ENCODE data around the gene LGI4. TPM values are rescaled to one million over a fixed set of nuclear protein-coding genes. Genes with fewer than 3 reads are reported as not detected.
A peak's percentile ranks its signal among the peaks of the same experiment; 100 is the strongest.

Gene LGI4
- total RNA-seq, 2 experiments from 2014 or later, result 1.1 to 1.7 TPM

- Mint-ChIP-seq H3K4me3 (no peak overlapping the region), H3K27me3 (ENCODE audit: low read depth) (no peaks in the 10 kb centered on the region)
- CTCF ChIA-PET, result interaction anchor here (0.7 to 2.1 kb wide), 7 partner anchors 10 to 394 kb away, joined by 3 to 8 read pairs (median 4); no protein-coding TSS in a partner anchor
Observed at GRCh38 chr19:35116072-35116801, 18.6 kb downstream of the LGI4 start.

DNA sequence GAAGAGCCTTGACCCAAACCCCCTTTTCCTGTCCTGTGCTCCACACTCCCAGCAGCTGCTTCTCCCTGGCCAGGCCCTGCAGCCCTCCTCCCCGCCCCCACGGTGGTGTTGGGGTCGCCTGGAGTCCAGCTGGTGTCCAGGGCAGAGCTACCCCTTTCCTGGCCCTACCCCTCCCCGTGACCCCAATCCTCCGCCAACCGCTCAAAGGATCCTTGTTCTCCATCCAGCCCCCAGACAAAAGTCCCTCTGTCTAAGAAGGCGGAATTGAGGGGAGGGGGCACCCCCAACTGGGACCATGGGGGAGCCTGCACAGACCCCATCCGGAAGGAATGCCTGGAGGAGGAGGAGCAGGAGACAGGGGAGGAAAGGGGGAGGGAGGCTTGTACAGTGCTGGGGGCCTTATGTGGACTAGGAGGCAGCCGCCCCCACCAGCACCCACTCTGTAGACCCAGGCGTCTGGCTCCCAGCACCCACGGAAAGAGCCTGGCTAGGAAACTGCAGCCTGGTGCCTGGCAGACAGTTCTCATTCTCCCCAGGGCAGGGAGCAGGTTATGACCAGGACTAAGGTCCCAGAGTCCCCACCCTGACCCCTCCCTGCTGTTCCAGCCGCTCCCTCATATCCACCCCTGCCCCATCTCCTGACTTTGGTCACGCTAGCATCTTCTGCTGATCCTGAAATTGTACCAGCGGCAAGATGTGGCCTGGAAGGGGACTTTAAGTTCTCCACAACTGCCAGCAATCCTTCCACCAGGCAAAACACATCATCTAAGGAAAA lies 19.5 kb downstream of the LGI4 start, which contains the start of gene FXYD3:
FXYD3 (plus strand) TSS at position 647 of the 775 bp plus-strand sequence. CDS start 3,554 bp downstream, outside the sequence.
- H3K4me1 Mint-ChIP-seq (ENCODE audit: low read depth), result peaks cover 4% of the 10 kb centered on the region
- CTCF ChIA-PET, result interaction anchor here (0.6 to 2.1 kb wide), 13 partner anchors 9 to 475 kb away, joined by 3 to 13 read pairs (median 4); no protein-coding TSS in a partner anchor
- intact Hi-C loops (cut with micrococcal nuclease), result loop anchor here (2.0 kb wide), 1 partner anchor 25 kb away; no protein-coding TSS in a partner anchor
- no peaks in the 10 kb centered on the region for H3K9me3 Mint-ChIP-seq
- no peak within 1 kb of the TSS for H3K27ac Mint-ChIP-seq
- no peaks in the 10 kb centered on the region for H3K27me3 Mint-ChIP-seq (ENCODE audit: low read depth)
- DNase-seq, result no peak
- no peaks in the 10 kb centered on the region for H3K36me3 Mint-ChIP-seq (ENCODE audit: low read depth)
- H3K4me3 Mint-ChIP-seq, result no peak within 1 kb of the TSS

More at GRCh38 chr19:35116072-35116801, 18.6 kb downstream of the LGI4 start:
- intact Hi-C loops (cut with micrococcal nuclease), result no loop called here
- DNase-seq, result no peak
- Mint-ChIP-seq H3K4me1 (ENCODE audit: low read depth) (peaks cover 4% of the 10 kb centered on the region), H3K27ac (no peak overlapping the region), H3K9me3 (no peaks in the 10 kb centered on the region), H3K36me3 (ENCODE audit: low read depth) (no peaks in the 10 kb centered on the region)

DNA sequence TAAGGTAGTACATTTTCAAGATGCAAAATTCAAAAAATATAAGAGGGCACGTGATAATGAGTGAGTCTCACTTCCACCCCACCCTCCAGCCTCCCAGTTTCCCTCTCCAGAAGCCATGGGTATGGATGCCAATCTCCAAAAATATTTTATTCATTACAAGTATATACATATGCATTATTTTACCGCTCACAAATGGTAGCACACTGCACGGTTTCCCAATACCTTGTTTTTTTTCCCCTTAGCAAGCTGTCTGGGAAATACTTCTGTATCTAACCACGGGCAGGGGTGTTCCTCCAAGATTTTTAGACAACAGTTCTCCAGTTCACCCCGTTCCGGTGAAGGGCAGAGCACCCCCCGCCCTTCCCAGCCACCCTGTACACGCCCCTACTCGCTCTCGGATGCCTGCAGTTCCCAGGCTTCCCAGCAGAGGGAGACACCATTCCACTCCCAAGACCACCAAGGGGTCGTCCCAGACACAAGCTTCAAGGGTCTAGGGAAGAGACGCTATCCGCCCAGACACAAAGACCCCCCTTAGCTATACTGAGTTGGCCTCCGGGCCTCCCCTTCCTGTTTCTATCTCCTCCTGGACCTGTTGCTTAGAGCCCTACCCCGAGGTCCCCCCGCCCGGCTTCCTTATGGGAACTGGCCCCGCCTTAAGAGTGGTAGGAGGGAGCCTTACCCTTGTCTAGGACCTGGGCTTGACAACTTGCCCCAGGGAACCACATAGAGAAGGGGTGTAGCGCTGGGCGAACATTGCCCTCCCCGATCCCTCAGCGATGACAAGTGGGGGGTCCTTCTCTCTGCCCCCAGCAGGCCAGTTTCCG lies 20.3 kb downstream of the LGI4 start:
- Mint-ChIP-seq H3K9me3 (no peaks in the 10 kb centered on the region), H3K27ac (no peak overlapping the region), H3K4me3 (no peak overlapping the region), H3K36me3 (ENCODE audit: low read depth) (no peaks in the 10 kb centered on the region), H3K27me3 (ENCODE audit: low read depth) (no peaks in the 10 kb centered on the region), H3K4me1 (ENCODE audit: low read depth) (peaks cover 4% of the 10 kb centered on the region)
- DNase-seq, result peak; percentile 78
- CTCF ChIA-PET, result interaction anchor here (0.6 to 2.1 kb wide), 13 partner anchors 8 to 476 kb away, joined by 3 to 13 read pairs (median 4); no protein-coding TSS in a partner anchor
- intact Hi-C loops (cut with micrococcal nuclease), result loop anchor here (2.0 kb wide), 1 partner anchor 26 kb away; no protein-coding TSS in a partner anchor

DNA sequence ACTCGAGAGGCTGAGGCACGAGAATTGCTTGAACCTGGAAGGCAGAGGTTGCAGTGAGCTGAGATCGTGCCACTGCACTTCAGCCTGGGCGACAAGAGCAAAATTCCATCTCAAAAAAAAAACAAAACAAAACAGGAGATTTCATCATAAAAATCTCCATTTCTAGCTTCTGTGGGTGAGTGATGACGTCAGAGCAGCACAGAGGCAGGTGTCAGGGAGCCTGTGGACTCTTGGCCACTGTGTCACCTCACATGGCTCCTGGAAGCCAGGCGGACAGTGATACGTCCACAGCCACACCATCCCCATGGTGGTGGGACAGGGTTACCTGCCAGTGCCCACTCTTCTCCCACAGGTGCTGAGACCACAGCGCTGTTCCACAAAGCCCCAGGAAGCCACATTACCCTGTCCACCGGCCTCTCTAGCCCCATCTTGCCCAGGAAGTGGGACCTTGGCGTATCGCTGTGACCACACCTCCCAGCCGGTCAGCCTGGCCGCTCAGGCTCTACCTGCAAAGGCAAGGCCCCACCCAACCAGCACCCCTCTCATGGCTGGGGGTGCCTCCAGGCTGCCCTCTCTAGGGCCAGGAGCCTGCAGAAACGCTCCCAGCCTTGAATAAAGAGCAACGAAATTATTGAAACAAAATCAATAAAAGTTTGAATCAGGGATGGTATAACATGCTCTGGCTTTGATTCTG lies 21.7 kb downstream of the LGI4 start:
- H3K27ac Mint-ChIP-seq, result no peak overlapping the region
- H3K4me1 Mint-ChIP-seq (ENCODE audit: low read depth), result peaks cover 4% of the 10 kb centered on the region
- DNase-seq, result no peak
- no peaks in the 10 kb centered on the region for H3K36me3 Mint-ChIP-seq (ENCODE audit: low read depth)
- no peaks in the 10 kb centered on the region for H3K27me3 Mint-ChIP-seq (ENCODE audit: low read depth)
- intact Hi-C loops (cut with micrococcal nuclease), result no loop called here
- CTCF ChIA-PET, result interaction anchor here (0.6 to 1.3 kb wide), 2 partner anchors 11 to 17 kb away, joined by 3 to 4 read pairs; no protein-coding TSS in a partner anchor
- no peaks in the 10 kb centered on the region for H3K9me3 Mint-ChIP-seq
- H3K4me3 Mint-ChIP-seq, result no peak overlapping the region

GRCh38 chr19:35110974-35111373 lies 23.9 kb downstream of the LGI4 start:
- no peaks in the 10 kb centered on the region for H3K36me3 Mint-ChIP-seq (ENCODE audit: low read depth)
- DNase-seq, result no peak
- H3K27me3 Mint-ChIP-seq (ENCODE audit: low read depth), result no peaks in the 10 kb centered on the region
- H3K4me3 Mint-ChIP-seq, result no peak overlapping the region
- intact Hi-C loops (cut with micrococcal nuclease), result no loop called here
- H3K9me3 Mint-ChIP-seq, result no peaks in the 10 kb centered on the region
- CTCF ChIA-PET, result no interaction called here
- H3K4me1 Mint-ChIP-seq (ENCODE audit: low read depth), result peaks cover 8% of the 10 kb centered on the region
- H3K27ac Mint-ChIP-seq, result no peak overlapping the region

GRCh38 chr19:35109395-35110112 lies 25.3 kb downstream of the LGI4 start:
- peaks cover 6% of the 10 kb centered on the region for H3K4me1 Mint-ChIP-seq (ENCODE audit: low read depth)
- CTCF ChIA-PET, result no interaction called here
- no peaks in the 10 kb centered on the region for H3K27me3 Mint-ChIP-seq (ENCODE audit: low read depth)
- no peak overlapping the region for H3K4me3 Mint-ChIP-seq
- H3K27ac Mint-ChIP-seq, result no peak overlapping the region
- H3K9me3 Mint-ChIP-seq, result no peaks in the 10 kb centered on the region
- DNase-seq, result no peak
- no peaks in the 10 kb centered on the region for H3K36me3 Mint-ChIP-seq (ENCODE audit: low read depth)
- intact Hi-C loops (cut with micrococcal nuclease), result no loop called here

GRCh38 chr19:35108730-35109129 lies 26.1 kb downstream of the LGI4 start:
- H3K36me3 Mint-ChIP-seq (ENCODE audit: low read depth), result no peaks in the 10 kb centered on the region
- CTCF ChIA-PET, result no interaction called here
- H3K4me1 Mint-ChIP-seq (ENCODE audit: low read depth), result peaks cover 4% of the 10 kb centered on the region
- no peak overlapping the region for H3K27ac Mint-ChIP-seq
- H3K4me3 Mint-ChIP-seq, result no peak overlapping the region
- intact Hi-C loops (cut with micrococcal nuclease), result no loop called here
- H3K9me3 Mint-ChIP-seq, result no peaks in the 10 kb centered on the region
- no peak for DNase-seq
- H3K27me3 Mint-ChIP-seq (ENCODE audit: low read depth), result no peaks in the 10 kb centered on the region

- no peaks in the 10 kb centered on the region for H3K27me3 Mint-ChIP-seq (ENCODE audit: low read depth)
- CTCF ChIA-PET, result interaction anchor here (1.2 kb wide), 1 partner anchor 63 kb away, joined by 4 read pairs; no protein-coding TSS in a partner anchor
- H3K9me3 Mint-ChIP-seq, result no peaks in the 10 kb centered on the region
- H3K4me3 Mint-ChIP-seq, result no peak overlapping the region
- DNase-seq, result peak; percentile 18
- no peaks in the 10 kb centered on the region for H3K36me3 Mint-ChIP-seq (ENCODE audit: low read depth)
- H3K4me1 Mint-ChIP-seq (ENCODE audit: low read depth), result peaks cover 4% of the 10 kb centered on the region
- intact Hi-C loops (cut with micrococcal nuclease), result no loop called here
- H3K27ac Mint-ChIP-seq, result no peak overlapping the region
Observed at GRCh38 chr19:35107545-35107944, 27.3 kb downstream of the LGI4 start.

DNA sequence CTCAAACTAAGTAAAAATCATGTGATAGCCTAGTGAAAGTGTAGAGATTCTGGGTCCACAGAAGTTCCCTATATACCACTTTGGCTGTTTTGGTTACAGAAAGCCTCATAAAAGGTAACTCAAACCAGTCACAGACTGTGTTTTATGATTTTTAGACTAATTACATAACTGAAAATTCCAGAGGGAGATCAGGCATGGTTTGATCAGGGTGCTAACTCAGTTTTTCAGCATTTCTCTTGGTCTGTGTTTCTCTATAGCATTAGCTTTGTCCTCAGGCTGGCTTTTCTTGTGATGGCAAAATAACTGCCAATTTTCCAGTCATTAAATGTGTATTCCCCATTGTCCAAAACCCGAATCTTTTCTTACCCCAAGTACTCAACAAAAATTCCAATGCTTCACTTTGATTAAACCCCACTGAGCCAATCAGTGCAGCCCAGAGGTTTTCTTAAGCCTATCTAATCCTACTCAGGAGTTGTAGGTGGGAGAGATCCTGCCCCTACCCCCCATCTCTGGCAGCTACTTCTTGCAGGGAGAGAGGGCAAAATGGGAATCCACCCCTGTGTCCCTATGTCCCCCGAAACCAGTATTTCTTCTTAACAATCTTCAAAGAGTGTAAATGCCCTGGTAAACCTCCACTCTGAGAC lies 27.8 kb downstream of the LGI4 start:
- no peaks in the 10 kb centered on the region for H3K9me3 Mint-ChIP-seq
- H3K4me3 Mint-ChIP-seq, result no peak overlapping the region
- no peaks in the 10 kb centered on the region for H3K27me3 Mint-ChIP-seq (ENCODE audit: low read depth)
- H3K4me1 Mint-ChIP-seq (ENCODE audit: low read depth), result peaks cover 4% of the 10 kb centered on the region
- CTCF ChIA-PET, result interaction anchor here (1.0 to 1.2 kb wide), 2 partner anchors 8 to 63 kb away, joined by 4 read pairs; partner anchors contain the start of gene FXYD3
- no peak overlapping the region for H3K27ac Mint-ChIP-seq
- no peaks in the 10 kb centered on the region for H3K36me3 Mint-ChIP-seq (ENCODE audit: low read depth)
- intact Hi-C loops (cut with micrococcal nuclease), result no loop called here
- DNase-seq, result no peak

GRCh38 chr19:35106291-35106583 lies 28.6 kb downstream of the LGI4 start:
- Mint-ChIP-seq H3K36me3 (ENCODE audit: low read depth) (no peaks in the 10 kb centered on the region), H3K4me3 (no peak overlapping the region), H3K27ac (no peak overlapping the region), H3K9me3 (no peaks in the 10 kb centered on the region), H3K4me1 (ENCODE audit: low read depth) (peaks cover 4% of the 10 kb centered on the region), H3K27me3 (ENCODE audit: low read depth) (no peaks in the 10 kb centered on the region)
- CTCF ChIA-PET, result interaction anchor here (1.0 kb wide), 1 partner anchor 9 kb away, joined by 4 read pairs; the partner anchor contains the start of gene FXYD3
- intact Hi-C loops (cut with micrococcal nuclease), result no loop called here
- no peak for DNase-seq
